SK-N-MC (cell line): ENCODE data around the gene SFT2D2.

ENCODE experiments used
- DNase-seq: peaks from one replicate; pipeline ENCODE4 v3.0.0-alpha.2; 2011; ENCODE audit warnings: low read depth, low spot score
- H3K27ac ChIP-seq: fragments of 200-600 bp; sonication (generic); 2 replicates; pipeline ENCODE4 v1.5.1; 2016; ENCODE audit warnings: mixed run types
- H3K36me3 ChIP-seq: fragments of 200-600 bp; sonication (generic); 2 replicates; pipeline ENCODE4 v1.6.1; 2017; ENCODE audit warnings: antibody characterized with exemption, low read length, mixed read lengths; ENCODE audit not compliant: insufficient read depth
- H3K4me3 ChIP-seq: fragments of 200-600 bp; sonication (generic); 2 replicates; pipeline ENCODE4 v1.5.1; 2016
- H3K9ac ChIP-seq: fragments of 200-600 bp; sonication (generic); 2 replicates; pipeline ENCODE4 v1.8.0; 2017; ENCODE audit warnings: mixed run types, mixed read lengths; ENCODE audit not compliant: insufficient read length
- H3K9me3 ChIP-seq: fragments of 200-600 bp; sonication (generic); 2 replicates; pipeline ENCODE4 v1.6.1; 2017; ENCODE audit warnings: low read depth, mild to moderate bottlenecking, antibody characterized with exemption, low read length, moderate library complexity, mixed read lengths
- EZH2 ChIP-seq: fragments of 200-600 bp; sonication (generic); IDR thresholded peaks from one replicate; pipeline ENCODE4 v1.6.1; 2017; ENCODE audit warnings: antibody characterized with exemption
- FOXP2 ChIP-seq: optimal IDR thresholded peaks from 2 replicates; pipeline ENCODE3; 2011; ENCODE audit warnings: mild to moderate bottlenecking, moderate library complexity; ENCODE audit not compliant: insufficient read depth; ENCODE audit errors: extremely low read length, control extremely low read depth
- POLR2AphosphoS5 ChIP-seq: IDR thresholded peaks from 2 replicates; pipeline ENCODE4 v1.6.1; 2012; ENCODE audit warnings: mild to moderate bottlenecking, low read depth, low read length, borderline replicate concordance

SFT2D2 gene

DNA sequence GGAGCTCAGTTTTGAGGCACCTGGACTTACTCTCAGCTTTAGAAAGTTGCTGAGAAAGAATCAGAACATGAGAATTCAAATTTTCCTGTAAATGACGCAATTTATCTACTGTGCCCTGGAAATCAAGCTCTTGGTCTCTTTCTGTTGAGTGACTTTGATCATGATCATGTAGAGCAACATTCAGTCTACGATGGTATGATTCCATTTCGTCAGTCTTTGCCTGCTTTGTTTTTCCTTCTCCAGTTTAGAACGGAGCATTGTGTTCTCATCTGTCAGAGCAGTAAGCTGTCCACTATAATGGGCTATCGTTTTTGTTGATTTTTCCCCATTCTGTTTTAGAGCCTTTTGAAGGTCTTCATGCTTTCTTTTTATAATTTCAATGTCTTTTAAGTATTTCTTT is 20.7 kb downstream of the SFT2D2 start:
- TF ChIP-seq FOXP2 (no peak), POLR2AphosphoS5 (no peak), EZH2 (no peak)
- Histone ChIP-seq H3K36me3 (peaks cover 63% of the 10 kb centered on the region), H3K4me3 (no peak overlapping the region), H3K9ac (no peak overlapping the region), H3K9me3 (no peaks in the 10 kb centered on the region), H3K27ac (no peak overlapping the region)
- DNase-seq = no peak

DNA sequence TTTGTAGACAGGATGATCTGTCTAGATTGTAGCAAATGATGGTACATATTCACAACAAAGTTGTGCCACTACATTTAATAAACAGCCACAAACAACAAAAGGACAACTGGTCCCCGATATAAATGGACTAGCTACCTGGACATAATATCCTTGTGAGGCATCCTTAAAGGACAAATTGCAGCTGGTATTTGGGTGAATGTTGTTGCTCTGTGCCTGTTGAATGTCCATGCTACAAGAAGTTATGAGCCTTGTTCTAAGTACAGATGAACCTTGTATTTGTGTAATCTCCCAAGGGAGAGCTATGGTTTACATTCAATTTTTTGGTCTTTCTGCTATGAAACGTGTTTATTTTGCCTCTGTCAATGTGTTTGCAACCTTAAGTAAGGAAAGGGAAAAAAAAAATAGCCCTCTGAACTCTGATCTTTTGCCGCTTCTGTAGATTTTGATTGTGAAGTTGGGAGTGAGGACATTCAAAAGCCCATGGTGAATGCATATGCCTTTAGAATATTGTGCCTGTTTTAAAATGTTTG is 26.5 kb downstream of the SFT2D2 start:
- Histone ChIP-seq H3K9me3 (0 out of 2 replicates have a peak, but pooled peaks cover 8% of the 10 kb centered on the region), H3K4me3 (no peak overlapping the region), H3K36me3 (peaks cover 51% of the 10 kb centered on the region), H3K27ac (no peak overlapping the region), H3K9ac (no peak overlapping the region)
- TF ChIP-seq FOXP2 (no peak), EZH2 (no peak), POLR2AphosphoS5 (no peak)
- no peak for DNase-seq

DNA sequence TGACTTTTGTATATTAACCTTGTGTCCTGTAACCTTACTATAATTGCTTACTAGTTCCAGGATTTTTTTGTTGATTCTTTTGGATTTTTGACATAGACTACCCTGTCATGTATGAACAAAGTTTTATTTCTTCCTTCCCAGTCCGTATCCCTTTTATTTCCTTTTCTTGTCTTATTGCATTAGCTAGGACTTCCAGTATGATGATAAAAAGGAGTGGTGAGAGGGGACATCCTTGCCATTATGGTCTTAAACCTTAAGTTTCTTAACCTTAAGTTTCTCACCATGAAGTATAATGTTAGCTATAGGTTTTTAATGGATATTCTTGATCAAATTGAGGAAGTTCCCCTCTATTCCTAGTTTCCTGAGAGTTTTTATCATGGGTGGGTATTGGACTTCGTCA is 30.4 kb downstream of the SFT2D2 start:
- Histone ChIP-seq H3K9ac (no peak overlapping the region), H3K4me3 (no peak overlapping the region), H3K36me3 (peaks cover 34% of the 10 kb centered on the region), H3K9me3 (0 out of 2 replicates have a peak, but pooled peaks cover 8% of the 10 kb centered on the region), H3K27ac (no peak overlapping the region)
- TF ChIP-seq EZH2 (no peak), FOXP2 (no peak), POLR2AphosphoS5 (no peak)
- DNase-seq = no peak

DNA sequence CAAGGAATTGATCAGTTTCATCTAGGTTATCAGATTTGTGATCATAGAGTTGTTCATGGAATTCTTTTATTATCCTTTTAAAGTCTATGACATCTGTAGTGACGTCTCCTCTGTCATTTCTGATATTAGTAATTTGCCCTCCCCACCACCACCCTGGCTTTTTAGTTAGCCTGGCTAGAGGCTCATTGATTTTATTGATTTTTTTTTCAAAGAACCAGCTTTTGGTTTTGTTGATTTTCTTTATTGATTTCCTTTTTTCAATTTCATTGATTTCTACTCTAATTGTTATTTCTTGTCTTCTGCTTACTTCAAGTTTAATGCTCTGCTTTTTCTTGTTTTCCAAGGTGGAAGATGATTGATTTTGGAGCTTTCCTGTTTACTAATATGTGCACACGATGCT is 31.6 kb downstream of the SFT2D2 start:
- no peak for DNase-seq
- H3K36me3 ChIP-seq = peaks cover 28% of the 10 kb centered on the region
- 0 out of 2 replicates have a peak, but pooled peaks cover 8% of the 10 kb centered on the region for H3K9me3 ChIP-seq
- no peak overlapping the region for H3K4me3 ChIP-seq
- H3K9ac ChIP-seq = no peak overlapping the region
- no peak overlapping the region for H3K27ac ChIP-seq
- TF ChIP-seq EZH2 = no peak
- no peak for TF ChIP-seq POLR2AphosphoS5
- TF ChIP-seq FOXP2 = no peak

DNA sequence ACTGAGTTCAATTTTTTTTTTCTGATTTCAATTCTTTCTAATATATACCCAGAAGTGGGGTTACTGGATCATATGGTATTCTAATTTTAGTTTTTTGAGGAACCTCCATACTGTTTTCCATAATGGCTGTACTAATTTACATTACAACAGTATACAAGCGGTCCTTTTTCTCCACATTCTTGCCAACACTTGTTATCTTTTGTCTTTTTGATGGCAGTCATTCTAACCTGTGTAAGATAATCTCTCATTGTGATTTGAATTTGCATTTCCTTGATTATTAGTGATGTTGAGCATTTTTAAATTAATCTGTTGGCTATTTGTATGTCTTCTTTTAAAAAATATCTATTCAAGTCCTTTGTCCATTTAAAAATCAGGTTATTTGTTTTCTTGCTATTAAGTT is 33.8 kb downstream of the SFT2D2 start:
- H3K36me3 ChIP-seq = peaks cover 18% of the 10 kb centered on the region
- H3K9ac ChIP-seq = no peak overlapping the region
- no peak overlapping the region for H3K4me3 ChIP-seq
- DNase-seq = no peak
- no peak overlapping the region for H3K27ac ChIP-seq
- TF ChIP-seq EZH2 (no peak), POLR2AphosphoS5 (no peak), FOXP2 (no peak)
- 0 out of 2 replicates have a peak, but pooled peaks cover 8% of the 10 kb centered on the region for H3K9me3 ChIP-seq

DNA sequence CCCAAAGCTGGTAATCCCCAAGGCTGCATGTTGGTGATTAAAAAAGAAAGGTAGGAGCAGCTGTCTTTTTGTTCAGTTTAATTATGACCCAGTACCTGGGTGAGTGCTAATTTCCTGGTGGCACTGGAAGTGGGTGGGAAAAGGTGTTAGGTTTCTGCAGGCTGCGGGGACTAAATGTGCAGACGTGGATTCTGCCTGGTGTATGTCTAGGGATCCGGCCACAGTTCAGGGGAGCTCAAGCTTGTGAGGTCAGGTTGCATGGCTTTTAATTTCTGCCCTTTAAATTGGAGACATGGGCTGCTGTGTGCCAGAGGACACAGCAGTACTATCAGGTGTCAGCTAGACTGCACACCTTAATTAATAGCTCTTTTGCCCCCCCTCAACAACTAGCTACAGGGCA is 34.6 kb downstream of the SFT2D2 start:
- H3K4me3 ChIP-seq = no peak overlapping the region
- no peak for TF ChIP-seq EZH2
- no peak for TF ChIP-seq POLR2AphosphoS5
- no peak for TF ChIP-seq FOXP2
- H3K36me3 ChIP-seq = peaks cover 12% of the 10 kb centered on the region; the same call in 1 of the 2 replicates
- H3K27ac ChIP-seq = no peak overlapping the region
- DNase-seq = no peak
- no peak overlapping the region for H3K9ac ChIP-seq
- H3K9me3 ChIP-seq = 0 out of 2 replicates have a peak, but pooled peaks cover 8% of the 10 kb centered on the region

DNA sequence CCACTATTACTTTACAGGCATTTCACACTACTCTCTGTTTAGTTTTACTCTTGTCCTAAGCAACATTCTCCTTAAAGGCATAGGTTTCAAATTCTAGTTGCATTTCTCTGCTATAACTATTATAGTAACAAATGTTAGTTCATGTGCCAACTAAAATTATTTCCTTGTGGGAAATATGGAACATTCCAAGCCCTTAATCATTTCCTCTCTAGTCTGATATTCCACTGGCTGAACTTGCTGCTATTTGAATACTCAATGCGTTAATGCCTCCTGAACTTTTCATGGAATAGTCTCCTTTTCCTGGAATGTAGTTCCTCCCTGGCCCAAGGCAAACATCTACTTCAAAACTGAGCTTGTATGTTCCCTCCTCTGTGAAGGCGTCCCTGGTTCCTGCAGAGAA is 35.6 kb downstream of the SFT2D2 start:
- 0 out of 2 replicates have a peak, but pooled peaks cover under 1% of the 10 kb centered on the region for H3K9me3 ChIP-seq
- TF ChIP-seq FOXP2 (no peak), EZH2 (no peak), POLR2AphosphoS5 (no peak)
- H3K27ac ChIP-seq = no peak overlapping the region; the same call in 1 of the 2 replicates
- DNase-seq = no peak
- H3K9ac ChIP-seq = no peak overlapping the region
- no peak overlapping the region for H3K4me3 ChIP-seq
- peaks cover 2% of the 10 kb centered on the region; the same call in 1 of the 2 replicates for H3K36me3 ChIP-seq

DNA sequence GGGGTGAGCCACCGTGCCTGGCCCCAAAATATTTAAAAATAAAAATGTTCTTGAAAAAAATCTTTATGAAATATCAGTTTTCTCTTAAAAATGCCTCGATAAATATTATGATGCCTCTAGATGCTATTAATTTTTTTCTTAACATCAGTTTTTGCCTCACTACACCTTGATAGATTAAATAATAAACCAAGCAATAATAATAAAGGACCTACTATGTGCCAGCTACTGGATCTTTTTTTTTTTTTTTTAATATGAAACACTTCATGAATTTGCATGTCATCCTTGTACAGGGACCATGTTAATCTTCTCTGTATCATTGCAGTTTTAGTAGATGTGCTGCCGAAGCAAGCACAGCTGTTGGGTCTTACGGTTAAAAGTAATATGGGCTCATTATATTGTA is 37.3 kb downstream of the SFT2D2 start:
- H3K36me3 ChIP-seq = no peaks in the 10 kb centered on the region; the same call in 1 of the 2 replicates
- no peak for DNase-seq
- no peak overlapping the region for H3K4me3 ChIP-seq
- no peak overlapping the region for H3K27ac ChIP-seq
- no peak for TF ChIP-seq EZH2
- no peaks in the 10 kb centered on the region for H3K9me3 ChIP-seq
- H3K9ac ChIP-seq = no peak overlapping the region

DNA sequence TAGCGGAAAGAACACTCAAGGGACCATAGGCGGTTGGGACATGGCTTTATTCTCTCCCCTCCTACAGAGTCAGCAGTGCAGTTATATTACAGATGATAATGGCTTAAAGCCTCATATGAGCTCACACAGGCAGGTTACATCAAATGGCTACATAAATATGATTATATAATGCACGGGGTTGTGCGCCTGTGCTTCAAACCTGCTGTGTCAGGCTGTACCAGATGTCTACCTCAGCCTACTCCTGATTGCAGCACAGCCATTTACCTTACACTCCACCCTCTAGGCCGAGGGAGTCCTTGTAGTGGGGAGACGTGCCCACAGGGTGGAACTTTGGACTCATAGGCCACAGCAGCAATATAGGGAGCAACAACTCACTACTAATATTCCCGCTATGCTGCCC is 38.5 kb downstream of the SFT2D2 start:
- TF ChIP-seq EZH2 (no peak), FOXP2 (no peak), POLR2AphosphoS5 (no peak)
- Histone ChIP-seq H3K27ac (no peak overlapping the region), H3K4me3 (no peak overlapping the region), H3K36me3 (no peaks in the 10 kb centered on the region; the same call in 1 of the 2 replicates), H3K9me3 (no peaks in the 10 kb centered on the region), H3K9ac (no peak overlapping the region)
- DNase-seq = no peak
